SH-SY5Y (cell line): ENCODE results near the gene RASA2.

Experiments
- GATA2 ChIP-seq: IDR thresholded peaks from 2 replicates; pipeline ENCODE4 v1.6.1; 2011; ENCODE audit warnings: mild to moderate bottlenecking, low read depth, low read length
- GATA3 ChIP-seq: IDR thresholded peaks from 2 replicates; pipeline ENCODE4 v1.6.1; 2011; ENCODE audit warnings: low read depth, mild to moderate bottlenecking, low read length, moderate library complexity

- TF ChIP-seq GATA2 (no peak), GATA3 (no peak)
Measured at GRCh38 chr3:141544697-141545096, 57.9 kb downstream of the RASA2 start.
